ENCODE results near the gene MAN1A2.

GRCh38 chr1:117335376-117336086 is 31.7 kb upstream of the MAN1A2 start:
- TF ChIP-seq EP300 (IDR thresholded peaks at IDR 0.05) (no peak), CTCF (IDR thresholded peaks at IDR 0.05) (no peak)
